MCF 10A (cell line): Measurements from ENCODE around the gene TRPM1. TPM values are rescaled to one million over a fixed set of nuclear protein-coding genes. Genes with fewer than 3 reads are reported as not detected.

Source experiments
- BruUV-seq: library from RNA; stranded (reverse); fragments of 400-500 nt; replicated peaks from 2 replicates; lab custom pipeline; 2021; lab: Mats Ljungman, UMichigan
- CTCF ChIA-PET: fragments of 300-600 bp; sonication (Branson Sonifier 250); formaldehyde crosslinking; extraction: SDS; loops from one replicate; lab custom pipeline; 2021; ENCODE audit warnings: antibody characterized with exemption, inconsistent platforms; lab: Yijun Ruan, JAX
- POLR2A ChIA-PET: fragments of 300-600, 350-650 bp; sonication (Branson Sonifier 250); formaldehyde crosslinking; extraction: SDS; loops from one replicate; lab custom pipeline; 2020; ENCODE audit warnings: antibody characterized with exemption, inconsistent platforms; lab: Yijun Ruan, JAX
- DNase-seq: peaks from one replicate; pipeline ENCODE4 v3.0.0-alpha.2; 2018; ENCODE audit not compliant: unreplicated experiment
- H3K27ac Mint-ChIP-seq: one replicate; pipeline ENCODE4 v1.8.0; 2022; ENCODE audit warnings: mild to moderate bottlenecking, low read depth, mixed read lengths; ENCODE audit not compliant: unreplicated experiment
- H3K27me3 Mint-ChIP-seq: one replicate; pipeline ENCODE4 v1.8.0; 2022; ENCODE audit warnings: mixed read lengths; ENCODE audit not compliant: insufficient read depth, unreplicated experiment
- H3K36me3 Mint-ChIP-seq: one replicate; pipeline ENCODE4 v1.8.0; 2022; ENCODE audit warnings: mild to moderate bottlenecking, moderate library complexity, mixed read lengths; ENCODE audit not compliant: insufficient read depth, unreplicated experiment
- H3K4me1 Mint-ChIP-seq: one replicate; pipeline ENCODE4 v1.8.0; 2022; ENCODE audit warnings: mixed read lengths; ENCODE audit not compliant: insufficient read depth, unreplicated experiment
- H3K4me3 Mint-ChIP-seq: one replicate; pipeline ENCODE4 v1.8.0; 2022; ENCODE audit warnings: mild to moderate bottlenecking, moderate library complexity, mixed read lengths; ENCODE audit not compliant: unreplicated experiment
- H3K9me3 Mint-ChIP-seq: one replicate; pipeline ENCODE4 v1.8.0; 2022; ENCODE audit warnings: mixed read lengths; ENCODE audit not compliant: unreplicated experiment
- CTCF ChIP-seq: fragments of 200-600 bp; IDR thresholded peaks from one replicate; pipeline ENCODE4 v1.8.0; 2022; ENCODE audit warnings: antibody characterized with exemption, mild to moderate bottlenecking; ENCODE audit not compliant: unreplicated experiment
- intact Hi-C: fragments of 100-400 bp; cut with micrococcal nuclease; formaldehyde crosslinking; loops from 2 replicates; pipeline ENCODE4 v1.14.1; 2022
- total RNA-seq: library from RNA; stranded (reverse); gene quantifications from 2 replicates; pipeline ENCODE4 v1.2.3, GENCODE V29; 2022

Gene TRPM1
- total RNA-seq, 1 experiment from 2014 or later: not detected

- ChIA-PET POLR2A (interaction anchor here (0.7 to 0.9 kb wide), 2 partner anchors 23 to 144 kb away, joined by 3 read pairs; no protein-coding TSS in a partner anchor), CTCF (interaction anchor here (0.6 kb wide), 1 partner anchor 46 kb away, joined by 3 read pairs; no protein-coding TSS in a partner anchor)
- Mint-ChIP-seq H3K36me3 (peaks cover 28% of the 10 kb centered on the region), H3K27me3 (no peaks in the 10 kb centered on the region), H3K27ac (no peak overlapping the region), H3K9me3 (no peaks in the 10 kb centered on the region), H3K4me3 (no peak overlapping the region), H3K4me1 (peaks cover 25% of the 10 kb centered on the region)
- no TSS peak for BruUV-seq
- DNase-seq: no peak
- intact Hi-C loops: no loop called here
- TF ChIP-seq CTCF: no peak
Measured at GRCh38 chr15:30985081-30985531, 116.4 kb downstream of the TRPM1 start.

- ChIA-PET CTCF (no interaction called here), POLR2A (no interaction called here)
- no peak for DNase-seq
- no TSS peak for BruUV-seq
- Mint-ChIP-seq H3K4me3 (no peak overlapping the region), H3K27me3 (no peaks in the 10 kb centered on the region), H3K9me3 (no peaks in the 10 kb centered on the region), H3K4me1 (peaks cover 21% of the 10 kb centered on the region), H3K36me3 (peaks cover 28% of the 10 kb centered on the region), H3K27ac (no peak overlapping the region)
- intact Hi-C loops: no loop called here
- TF ChIP-seq CTCF: no peak
Measured at GRCh38 chr15:30984542-30984941, 117.0 kb downstream of the TRPM1 start.

- Mint-ChIP-seq H3K4me1 (peaks cover 21% of the 10 kb centered on the region), H3K27me3 (no peaks in the 10 kb centered on the region), H3K9me3 (no peaks in the 10 kb centered on the region), H3K27ac (no peak overlapping the region), H3K36me3 (peaks cover 28% of the 10 kb centered on the region), H3K4me3 (no peak overlapping the region)
- ChIA-PET POLR2A (interaction anchor here (0.6 kb wide), 1 partner anchor 31 kb away, joined by 5 read pairs; no protein-coding TSS in a partner anchor), CTCF (interaction anchor here (0.7 kb wide), 1 partner anchor 329 kb away, joined by 3 read pairs; no protein-coding TSS in a partner anchor)
- intact Hi-C loops: no loop called here
- no peak for TF ChIP-seq CTCF
- no peak for DNase-seq
- BruUV-seq: no TSS peak
Measured at GRCh38 chr15:30984118-30984517, 117.4 kb downstream of the TRPM1 start.

GRCh38 chr15:30979457-30979856, 122.1 kb downstream of the TRPM1 start:
- ChIA-PET POLR2A (interaction anchor here (3.3 kb wide), 1 partner anchor 11 kb away, joined by 16 read pairs; the partner anchor contains the start of gene MTMR10), CTCF (interaction anchor here (0.6 to 1.7 kb wide), 4 partner anchors 17 to 509 kb away, joined by 3 to 7 read pairs (median 4); no protein-coding TSS in a partner anchor)
- no peaks in the 10 kb centered on the region for H3K27me3 Mint-ChIP-seq
- H3K9me3 Mint-ChIP-seq: no peaks in the 10 kb centered on the region
- no peak overlapping the region for H3K4me3 Mint-ChIP-seq
- intact Hi-C loops: no loop called here
- no peak for DNase-seq
- no TSS peak for BruUV-seq
- no peak for TF ChIP-seq CTCF
- H3K27ac Mint-ChIP-seq: no peak overlapping the region
- peaks cover 7% of the 10 kb centered on the region for H3K4me1 Mint-ChIP-seq
- peaks cover 41% of the 10 kb centered on the region for H3K36me3 Mint-ChIP-seq
